ENCODE measurements around the gene IFIT2. TPM values are rescaled to one million over a fixed set of nuclear protein-coding genes. Genes with fewer than 3 reads are reported as not detected.

IFIT2 gene
- 0.09 TPM in 1 of 2 replicates, not detected in the other for total RNA-seq (2021)
- long read RNA-seq, partial matches to known transcripts: 0 of 1 reads
- long read RNA-seq, other reads (novel, unspliced or antisense): 0 of 1 reads

GRCh38 chr10:89301721-89302445 lies at the start of gene IFIT2:
Gene IFIT2 (plus strand): TSS chr10:89302046. CDS start chr10:89302124, 78 bp downstream.
- Histone ChIP-seq H3K23me2 (ENCODE audit: insufficient read length, low read depth, low read length, poor library complexity, severe bottlenecking) (no peaks in the 10 kb centered on the region), H2BK20ac (ENCODE audit: low read depth, low read length, poor library complexity, severe bottlenecking) (no peak within 1 kb of the TSS), H3K9me3 (ENCODE audit: control insufficient read depth, low read depth, low read length) (no peaks in the 10 kb centered on the region), H3K27me3 (ENCODE audit: insufficient read depth, low read length) (no peaks in the 10 kb centered on the region), H4K5ac (ENCODE audit: insufficient read length, low read depth, low read length) (no peak within 1 kb of the TSS), H3K4me1 (ENCODE audit: insufficient read depth, low read length) (peaks cover 3% of the 10 kb centered on the region), H2BK15ac (ENCODE audit: low read depth, low read length) (no peak within 1 kb of the TSS), H4K8ac (replicated peaks; ENCODE audit: insufficient read length, low read depth, low read length) (no peak within 1 kb of the TSS), H2BK12ac (ENCODE audit: insufficient read length, low read depth, low read length) (no peak within 1 kb of the TSS), H3K27ac (ENCODE audit: insufficient read length, low read depth, low read length) (no peak within 1 kb of the TSS), H2AFZ (ENCODE audit: low read length) (no peak within 1 kb of the TSS), H3K79me2 (ENCODE audit: insufficient read depth, low read length) (no peaks in the 10 kb centered on the region), H3K9ac (ENCODE audit: extremely low read depth, insufficient read length, low read length) (no peak within 1 kb of the TSS), H2AK5ac (ENCODE audit: insufficient read length, low read length) (no peak within 1 kb of the TSS), H2BK5ac (ENCODE audit: insufficient read length, low read length) (no peak within 1 kb of the TSS), H3K79me1 (ENCODE audit: insufficient read depth, low read depth, low read length, poor library complexity, severe bottlenecking) (no peaks in the 10 kb centered on the region), H3K14ac (ENCODE audit: insufficient read depth, low read length) (no peak within 1 kb of the TSS), H3K18ac (ENCODE audit: insufficient read length, low read depth, low read length) (no peak within 1 kb of the TSS), H4K91ac (ENCODE audit: insufficient read length, low read depth, low read length) (no peak within 1 kb of the TSS), H3T11ph (ENCODE audit: low read length) (no peak within 1 kb of the TSS), H3K4me2 (ENCODE audit: insufficient read depth, insufficient read length, low read length) (no peak within 1 kb of the TSS), H2BK120ac (ENCODE audit: low read depth, low read length, poor library complexity, severe bottlenecking) (no peak within 1 kb of the TSS), H3K4ac (ENCODE audit: low read depth, low read length) (no peak within 1 kb of the TSS), H4K20me1 (ENCODE audit: control insufficient read depth, insufficient read depth, insufficient read length) (no peaks in the 10 kb centered on the region), H3K56ac (ENCODE audit: insufficient read length, low read depth, low read length) (no peak within 1 kb of the TSS), H3K23ac (ENCODE audit: insufficient read length, low read depth, low read length) (no peak within 1 kb of the TSS)
- Mint-ChIP-seq H3K27ac (peak within 1 kb of the TSS in 1 of 3 experiments; percentile 76; a peak in 3 of 7 replicates), H3K4me3 (no peak within 1 kb of the TSS), H3K36me3 (ENCODE audit: insufficient read depth in 1 of 3, low read depth in 3 of 3) (peaks cover 0 to 2% (median 0%) of the 10 kb centered on the region in 3 experiments; a peak in 1 of 7 replicates), H3K9me3 (0 out of 5 replicates have a peak, but pooled peaks cover 0 to 3% of the 10 kb centered on the region in 2 experiments), H3K27me3 (ENCODE audit: low read depth) (no peaks in the 10 kb centered on the region; the same call in 1 of the 2 replicates), H3K4me1 (peaks cover 14 to 16% of the 10 kb centered on the region in 2 experiments)
- DNase-seq: no peak
- WGBS (ENCODE audit: extremely low coverage, insufficient read length, low lambda C conversion rate): no CpG with 5 or more reads among the region's 10 CpGs
- TF ChIP-seq CTCF (conservative IDR thresholded peaks at IDR 0.05): no peak

Data from H9 (cell line).